ENCODE measurements around the gene KDF1. TPM values are rescaled to one million over a fixed set of nuclear protein-coding genes. Genes with fewer than 3 reads are reported as not detected.

Gene KDF1
- polyA plus RNA-seq, 1 experiment = 0.04 TPM

DNA sequence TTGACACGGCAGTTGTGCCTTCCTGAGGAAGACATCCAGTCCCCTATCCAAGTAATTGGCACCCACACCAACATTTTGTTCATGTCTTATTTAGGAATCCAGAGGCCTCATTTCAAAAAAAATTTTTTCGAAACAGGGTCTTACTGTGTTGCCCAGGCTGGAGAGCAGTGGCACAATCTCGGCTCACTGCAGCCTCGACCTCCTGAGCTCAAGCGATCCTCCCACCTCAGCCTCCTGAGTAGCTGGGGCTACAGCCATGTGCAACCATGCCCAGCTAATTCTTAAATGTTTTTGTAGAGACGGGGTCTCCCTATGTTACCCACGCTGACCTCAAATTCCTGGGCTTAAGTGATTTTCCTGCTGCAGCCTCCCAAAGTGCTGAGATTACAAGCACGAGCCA is 24.0 kb upstream of the KDF1 start:
- no peak for DNase-seq (ENCODE audit: low read depth)
- ChIA-PET CTCF (interaction anchor here (0.6 to 4.5 kb wide), 3 partner anchors 11 to 17 kb away, joined by 3 to 27 read pairs (median 5); no protein-coding TSS in a partner anchor), POLR2A (no interaction called here)
- no peak overlapping the region for H3K4me3 ChIP-seq (ENCODE audit: low read depth, low read length)
- no peak for TF ChIP-seq CTCF (IDR thresholded peaks at IDR 0.05; ENCODE audit: insufficient read depth, low read depth, low read length)
- H3K27me3 ChIP-seq (ENCODE audit: control insufficient read depth, insufficient read depth, low read length) = 0 out of 2 replicates have a peak, but pooled peaks cover 2% of the 10 kb centered on the region
- no peaks in the 10 kb centered on the region for H3K36me3 ChIP-seq (ENCODE audit: control insufficient read depth, insufficient read depth, low read length)

GRCh38 chr1:26983863-26984262 is 23.6 kb upstream of the KDF1 start:
- Histone ChIP-seq H3K27me3 (ENCODE audit: control insufficient read depth, insufficient read depth, low read length) (0 out of 2 replicates have a peak, but pooled peaks cover 2% of the 10 kb centered on the region), H3K36me3 (ENCODE audit: control insufficient read depth, insufficient read depth, low read length) (no peaks in the 10 kb centered on the region), H3K4me3 (ENCODE audit: low read depth, low read length) (no peak overlapping the region)
- POLR2A ChIA-PET = no interaction called here
- DNase-seq (ENCODE audit: low read depth) = no peak
- TF ChIP-seq CTCF (IDR thresholded peaks at IDR 0.05; ENCODE audit: insufficient read depth, low read depth, low read length) = no peak
- CTCF ChIA-PET = interaction anchor here (1.6 to 4.5 kb wide), 2 partner anchors 10 to 16 kb away, joined by 5 to 27 read pairs; no protein-coding TSS in a partner anchor

- Histone ChIP-seq H3K4me3 (ENCODE audit: low read depth, low read length) (no peak overlapping the region), H3K36me3 (ENCODE audit: control insufficient read depth, insufficient read depth, low read length) (no peaks in the 10 kb centered on the region), H3K27me3 (ENCODE audit: control insufficient read depth, insufficient read depth, low read length) (no peaks in the 10 kb centered on the region)
- no peak for TF ChIP-seq CTCF (IDR thresholded peaks at IDR 0.05; ENCODE audit: insufficient read depth, low read depth, low read length)
- no peak for DNase-seq (ENCODE audit: low read depth)
- ChIA-PET CTCF (interaction anchor here (0.8 to 2.7 kb wide), 3 partner anchors 12 to 16 kb away, joined by 3 to 14 read pairs (median 3); partner anchors contain the start of gene TRNP1), POLR2A (no interaction called here)
Observed at GRCh38 chr1:26981146-26981846, 21.0 kb upstream of the KDF1 start.

GRCh38 chr1:26978901-26979300 is 18.6 kb upstream of the KDF1 start:
- DNase-seq (ENCODE audit: low read depth) = no peak
- ChIA-PET CTCF (interaction anchor here (0.8 kb wide), 1 partner anchor 64 kb away, joined by 3 read pairs; no protein-coding TSS in a partner anchor), POLR2A (no interaction called here)

More at GRCh38 chr1:26978901-26979300, 18.6 kb upstream of the KDF1 start:
- Histone ChIP-seq H3K36me3 (ENCODE audit: control insufficient read depth, insufficient read depth, low read length) (no peaks in the 10 kb centered on the region), H3K4me3 (ENCODE audit: low read depth, low read length) (no peak overlapping the region), H3K27me3 (ENCODE audit: control insufficient read depth, insufficient read depth, low read length) (no peaks in the 10 kb centered on the region)
- no peak for TF ChIP-seq CTCF (IDR thresholded peaks at IDR 0.05; ENCODE audit: insufficient read depth, low read depth, low read length)

Data from BJ (cell line).